OCI-LY3 (cell line): ENCODE data around the gene GFPT2.

Experiments used
- CTCF ChIP-seq: fragments of 200-600, 300-600 bp; sonication (generic); IDR thresholded peaks from 2 replicates; pipeline ENCODE4 v1.5.1; 2014; ENCODE audit warnings: antibody characterized with exemption, low read length, low read depth
- EZH2phosphoT487 ChIP-seq: fragments of 200-600 bp; shearing (Covaris generic); IDR thresholded peaks from 2 replicates; pipeline ENCODE4 v1.6.1; 2018; ENCODE audit warnings: antibody characterized with exemption, mixed run types, low read depth

GRCh38 chr5:180302256-180302655 is 50.9 kb downstream of the GFPT2 start:
- TF ChIP-seq CTCF, result no peak
- no peak for TF ChIP-seq EZH2phosphoT487
